HG02852 (cell line): ENCODE results near the gene BRINP1.
"Not testable (repeated sequence)": the region's sequence is repeated elsewhere in the genome, so short reads cannot be mapped to it uniquely, and the experiment has no call there.

Experiments
- ATAC-seq: cut with Tn5 transposase; IDR thresholded peaks from one replicate; pipeline ENCODE4 v1.9.1; 2021; ENCODE audit warnings: mild to moderate bottlenecking, moderate library complexity; ENCODE audit not compliant: unreplicated experiment

BRINP1 gene

DNA sequence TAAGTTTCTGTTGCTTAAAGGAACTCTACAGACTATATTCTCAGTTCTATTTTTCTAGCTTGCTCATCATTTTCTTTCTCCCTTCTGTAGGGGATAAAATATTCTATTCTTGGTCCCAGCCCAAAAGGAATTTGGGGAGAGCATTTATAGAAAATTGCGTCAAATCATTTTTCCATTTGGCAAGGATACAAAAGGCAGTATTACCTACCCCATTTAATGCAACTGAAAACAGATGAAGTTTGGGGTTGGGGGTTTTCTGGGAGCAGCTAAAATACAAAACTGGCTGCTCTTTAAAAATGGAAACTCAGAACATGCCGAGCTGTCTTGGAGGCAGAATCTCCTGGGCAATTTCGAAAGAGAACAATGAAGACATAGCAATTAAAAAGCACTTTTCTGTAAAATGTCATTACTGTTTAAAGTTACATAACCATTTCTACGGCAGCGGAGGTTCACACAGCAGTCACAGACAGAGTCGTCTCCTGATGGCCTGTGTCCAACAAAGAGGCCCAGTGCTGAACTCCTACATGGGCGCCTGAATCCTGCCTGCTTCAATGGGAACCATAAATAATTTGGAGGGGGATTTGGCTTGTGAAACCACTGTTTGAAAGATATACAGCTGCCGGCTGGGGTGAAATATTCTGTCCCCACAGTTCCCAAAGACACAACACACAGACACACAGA lies 152.4 kb downstream of the BRINP1 start:
- no peak for ATAC-seq

DNA sequence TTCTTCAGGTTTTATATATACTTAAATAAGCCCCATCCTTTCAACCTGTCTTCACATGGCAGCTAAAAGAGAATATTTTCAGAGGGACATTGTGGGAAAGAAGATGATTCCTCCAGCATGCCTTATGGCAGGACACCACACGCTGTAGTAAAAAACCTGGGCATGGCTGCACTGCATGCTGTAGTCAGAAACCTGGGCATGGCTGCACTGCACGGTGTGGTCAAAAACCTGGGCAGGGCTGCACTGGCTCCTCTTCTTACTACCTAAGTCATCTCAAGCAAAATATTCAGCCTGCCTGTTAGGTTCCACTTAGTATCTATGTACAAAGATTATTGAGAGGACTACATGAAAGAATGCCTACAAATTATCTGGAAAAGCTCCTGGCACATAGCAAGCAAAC lies 153.6 kb downstream of the BRINP1 start:
- ATAC-seq, result no peak

DNA sequence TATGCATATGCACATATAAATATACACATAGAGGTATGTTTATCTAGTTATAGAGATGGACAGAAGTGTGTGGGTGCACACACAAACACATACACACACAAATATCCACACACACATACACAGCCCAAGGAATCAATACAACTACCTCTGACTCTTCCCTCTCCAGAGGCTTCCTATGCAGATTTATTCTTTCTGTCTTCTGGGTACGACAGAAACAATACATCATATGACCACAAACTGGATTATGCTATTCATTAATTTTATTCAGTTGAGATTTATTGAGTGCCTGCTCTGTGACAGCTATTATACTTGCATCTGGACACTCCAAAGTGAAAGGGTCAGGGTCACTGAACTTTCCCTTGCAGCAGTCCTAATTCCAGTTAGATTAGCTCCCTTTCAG lies 155.8 kb downstream of the BRINP1 start:
- ATAC-seq, result no peak

DNA sequence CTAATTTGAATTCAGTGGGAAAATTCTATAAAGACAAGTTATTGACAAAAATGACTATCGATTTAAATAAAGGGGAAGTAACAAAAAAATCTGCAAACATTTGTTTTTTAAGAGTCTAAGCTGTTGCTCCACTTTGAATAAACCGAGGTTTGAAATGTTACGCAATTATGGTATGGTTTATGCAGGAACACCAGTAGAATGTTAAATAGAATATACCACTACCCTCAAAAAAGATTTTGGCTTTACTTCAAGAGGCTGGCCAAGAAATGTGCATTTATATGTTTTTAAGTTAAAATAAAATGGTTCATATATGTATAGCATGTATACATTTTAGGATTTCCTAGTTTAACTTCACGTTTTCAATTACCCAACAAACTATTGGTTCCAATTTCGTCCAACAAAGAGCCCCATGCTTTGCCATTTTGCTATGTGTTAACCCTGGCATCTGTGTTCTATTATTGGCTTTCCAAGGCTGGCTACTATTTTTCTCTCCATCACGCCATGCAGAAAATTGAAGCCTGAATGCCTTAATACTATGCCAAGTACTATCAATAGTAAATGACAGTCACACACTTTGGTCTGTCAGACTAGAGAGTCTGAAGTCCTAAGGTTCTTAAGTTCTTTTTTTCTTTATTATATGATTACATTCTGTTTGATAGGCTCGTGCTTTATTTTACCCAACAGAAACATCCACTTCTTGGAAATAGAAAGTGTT lies 171.2 kb downstream of the BRINP1 start:
- no peak for ATAC-seq

DNA sequence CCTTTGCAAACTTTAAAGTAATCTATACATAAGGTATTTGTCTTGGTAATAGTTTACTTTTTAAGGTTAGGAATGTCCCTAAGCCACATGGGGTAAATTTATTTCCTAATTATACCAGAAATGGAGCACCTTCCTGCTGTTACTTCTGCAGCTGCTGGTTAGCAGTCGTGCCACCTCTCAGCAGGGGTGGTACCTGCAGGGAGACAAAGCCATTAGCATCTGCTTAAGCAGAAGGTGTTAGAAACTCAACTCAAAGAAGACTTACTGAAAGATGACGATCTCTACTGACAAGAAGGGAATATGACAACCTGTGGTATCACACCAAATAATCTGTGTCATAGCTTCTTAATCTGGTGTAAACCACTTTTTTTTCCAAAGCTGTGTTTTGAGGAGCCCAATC lies 173.7 kb downstream of the BRINP1 start:
- ATAC-seq, result no peak

DNA sequence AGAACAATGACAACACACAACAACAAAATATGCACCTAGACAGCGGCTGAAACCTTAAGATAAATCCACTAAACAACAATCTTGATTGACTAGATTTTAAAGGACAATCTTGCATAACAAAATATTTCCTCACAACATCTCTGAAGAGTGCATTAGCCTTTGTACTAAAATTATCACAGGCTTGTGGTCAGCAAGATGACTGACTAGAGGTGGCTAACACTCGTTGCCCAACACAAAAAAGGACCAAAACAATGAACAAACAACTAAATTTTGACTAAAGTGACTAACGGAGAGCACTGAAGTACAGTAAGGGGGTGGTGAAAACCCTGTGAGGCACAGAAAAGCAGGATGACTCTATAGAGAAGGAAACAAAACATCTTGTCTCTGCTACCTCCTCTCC lies 183.9 kb downstream of the BRINP1 start:
- no peak for ATAC-seq

DNA sequence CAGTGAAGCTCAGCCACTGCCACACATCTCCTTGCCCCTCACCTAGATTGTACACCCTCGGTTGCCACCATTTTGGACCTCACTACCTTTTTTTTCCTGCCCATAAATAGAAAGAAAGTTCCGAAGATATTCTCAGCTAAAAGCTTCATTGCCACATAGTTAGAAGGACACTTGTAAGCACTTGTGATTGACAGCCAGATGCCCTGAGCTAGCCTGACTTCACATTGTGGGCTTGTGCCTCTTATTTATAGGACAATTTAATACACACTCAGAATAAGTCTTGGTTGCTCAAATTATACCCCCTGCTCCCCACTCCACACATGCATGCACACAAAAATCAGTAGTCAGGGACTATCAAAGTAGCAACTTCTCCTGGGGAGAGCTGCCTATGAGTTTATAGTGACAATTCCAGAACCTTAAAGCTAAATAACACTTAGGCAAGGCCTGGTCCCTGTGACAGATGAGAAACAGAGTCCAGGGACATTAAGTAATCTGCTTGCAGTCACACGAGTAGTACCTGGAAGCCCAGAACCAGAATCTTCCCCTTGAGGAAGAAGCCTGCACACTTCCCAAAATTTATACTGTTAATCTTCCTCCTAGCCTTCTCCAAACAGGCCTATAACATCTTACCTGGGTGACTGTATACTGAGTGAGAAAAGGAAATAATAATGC lies 184.8 kb downstream of the BRINP1 start:
- no peak for ATAC-seq

DNA sequence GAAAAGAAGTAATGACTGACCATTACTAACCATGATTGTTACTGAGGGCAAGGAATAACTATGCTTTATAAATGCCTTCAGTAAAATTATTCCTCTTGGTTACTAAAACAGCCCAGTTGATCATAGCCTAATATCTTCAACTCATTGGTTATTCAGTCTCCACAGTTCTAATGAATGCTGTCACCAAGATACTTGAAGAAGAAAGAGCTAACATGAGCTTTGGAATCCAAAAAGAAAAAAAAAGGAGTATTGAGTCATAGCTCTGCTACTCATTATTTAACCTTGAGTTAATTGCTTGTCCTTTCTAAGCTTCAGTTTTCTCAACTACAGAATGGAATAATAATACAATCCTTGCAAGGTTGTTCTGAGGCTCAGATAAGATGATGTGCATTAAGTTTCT lies 187.7 kb downstream of the BRINP1 start:
- no peak for ATAC-seq

DNA sequence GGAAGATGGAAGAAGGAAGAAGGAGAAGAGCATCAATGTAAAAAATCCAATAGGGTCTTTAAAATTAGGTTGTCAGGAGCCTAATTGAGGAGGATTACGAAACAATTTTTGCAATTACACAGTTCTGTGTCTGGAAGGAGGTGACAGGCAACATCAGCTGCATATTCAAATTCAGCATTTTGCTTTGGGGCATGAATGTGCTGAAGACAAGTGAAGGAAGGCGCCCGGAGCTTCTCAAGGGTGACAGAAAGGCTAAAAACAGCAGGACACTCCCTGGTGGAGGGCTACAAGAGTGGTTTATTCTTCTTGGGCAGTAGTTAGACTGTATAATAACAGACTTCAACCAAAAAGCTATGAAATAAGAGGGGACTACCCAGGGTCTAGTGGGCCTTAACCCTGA lies 188.3 kb downstream of the BRINP1 start:
- ATAC-seq, result no peak

DNA sequence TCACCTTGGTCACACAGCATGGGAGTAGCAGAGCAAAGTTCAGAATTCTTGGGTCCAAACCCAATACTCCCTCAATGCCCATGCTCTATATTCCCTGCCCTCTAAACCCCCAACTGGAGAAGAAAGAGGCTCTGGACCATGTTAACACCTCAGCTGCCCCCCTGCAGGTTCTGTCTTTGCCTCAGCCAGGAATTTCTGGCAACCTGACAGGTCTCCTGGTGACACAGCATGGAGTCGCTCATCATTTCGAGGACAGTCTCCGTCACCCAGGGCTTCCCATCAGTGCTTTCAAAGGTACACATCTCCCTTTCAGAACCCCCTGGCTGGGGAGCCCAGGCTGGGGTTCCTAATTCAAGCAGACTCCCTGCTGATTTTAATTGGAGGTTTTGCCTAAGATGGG lies 189.5 kb downstream of the BRINP1 start:
- ATAC-seq, result no peak

DNA sequence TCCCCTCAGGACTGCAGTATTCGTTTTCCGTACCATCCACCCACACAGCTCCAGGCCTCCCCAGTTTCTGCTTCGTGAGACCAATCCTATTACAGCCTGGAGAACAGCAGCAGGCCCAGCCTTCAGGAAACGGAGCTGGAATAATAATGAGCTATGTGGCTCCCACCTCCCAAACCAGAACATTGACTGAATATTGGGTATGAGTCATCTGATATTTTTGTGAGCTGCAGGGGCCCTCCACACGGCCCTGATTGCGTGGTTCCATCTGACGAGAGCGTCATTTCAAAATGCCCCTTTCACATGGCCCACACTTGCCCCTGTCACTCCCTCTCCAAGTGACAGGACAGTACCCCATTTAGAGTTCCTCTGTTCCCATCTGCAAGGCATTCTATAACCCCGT lies 192.0 kb downstream of the BRINP1 start:
- ATAC-seq, result no peak

DNA sequence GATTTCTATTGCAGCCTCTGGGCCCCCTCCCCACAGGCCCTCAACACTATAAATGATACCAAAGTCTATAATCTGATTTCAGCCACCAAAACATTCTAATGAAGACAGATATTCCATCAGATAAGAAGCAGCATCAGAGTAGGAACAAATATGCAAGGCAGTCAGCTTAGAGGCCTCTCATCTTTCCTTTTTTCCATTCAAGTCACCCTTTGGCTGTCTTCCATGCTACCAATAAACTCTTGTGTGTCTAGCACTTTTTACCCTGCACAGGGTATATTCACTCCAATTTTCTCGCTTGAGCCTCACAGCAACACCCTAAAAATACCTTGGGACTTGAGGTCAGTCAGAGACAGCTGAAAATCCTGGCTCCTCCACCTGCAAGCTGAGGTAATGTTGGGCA lies 193.7 kb downstream of the BRINP1 start:
- no peak for ATAC-seq

DNA sequence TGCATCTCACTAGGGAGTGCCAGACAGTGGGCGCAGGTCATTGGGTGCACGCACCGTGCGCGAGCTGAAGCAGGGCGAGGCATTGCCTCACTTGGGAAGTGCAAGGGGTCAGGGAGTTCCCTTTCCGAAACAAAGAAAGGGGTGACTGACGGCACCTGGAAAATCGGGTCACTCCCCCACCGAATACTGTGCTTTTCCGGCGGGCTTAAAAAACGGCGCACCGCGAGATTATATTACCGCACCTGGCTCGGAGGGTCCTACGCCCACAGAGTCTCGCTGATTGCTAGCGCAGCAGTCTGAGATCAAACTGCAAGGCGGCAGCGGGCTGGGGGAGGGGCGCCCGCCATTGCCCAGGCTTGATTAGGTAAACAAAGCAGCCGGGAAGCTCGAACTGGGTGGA lies 200.0 kb downstream of the BRINP1 start:
- ATAC-seq, result not testable (repeated sequence)

DNA sequence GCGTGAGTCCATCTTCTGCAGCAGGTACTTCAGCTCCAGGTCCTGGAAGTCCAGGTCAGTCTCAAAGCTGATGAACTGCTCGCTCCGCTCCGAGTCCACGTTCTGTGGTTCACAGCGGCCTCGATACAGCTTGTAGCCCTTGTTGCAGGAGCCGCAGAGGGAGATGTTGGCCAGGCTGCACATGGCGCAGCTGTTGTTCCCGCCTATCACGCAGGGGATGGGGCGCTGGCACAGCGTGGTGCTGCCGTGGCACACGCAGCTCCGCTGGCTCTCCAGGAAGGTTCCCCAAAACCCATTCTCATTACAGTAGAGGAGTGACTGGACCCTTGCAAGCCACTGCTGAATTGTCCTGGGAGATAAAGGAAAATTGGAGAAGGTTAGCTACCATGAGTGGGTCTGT lies 201.4 kb downstream of the BRINP1 start:
- no peak for ATAC-seq

DNA sequence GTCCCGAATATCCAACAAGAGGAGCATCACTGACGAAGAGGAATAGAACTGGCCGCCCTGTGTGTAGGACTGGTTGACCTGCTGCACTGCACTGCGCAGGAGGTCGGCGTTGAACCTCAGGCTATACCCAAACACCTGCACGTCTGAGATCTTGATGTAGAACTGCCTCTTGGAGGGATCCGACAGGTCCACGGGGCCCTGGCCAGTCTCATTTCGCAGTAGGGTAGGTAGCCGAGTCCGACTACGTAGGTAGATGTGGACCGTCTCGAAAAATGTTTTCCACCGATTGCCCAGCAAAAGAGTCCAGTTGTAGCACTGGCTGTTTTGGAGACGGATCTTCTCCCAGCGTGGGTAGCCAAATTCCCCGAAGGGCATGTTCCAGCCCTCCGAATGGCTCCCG lies 202.0 kb downstream of the BRINP1 start:
- no peak for ATAC-seq

DNA sequence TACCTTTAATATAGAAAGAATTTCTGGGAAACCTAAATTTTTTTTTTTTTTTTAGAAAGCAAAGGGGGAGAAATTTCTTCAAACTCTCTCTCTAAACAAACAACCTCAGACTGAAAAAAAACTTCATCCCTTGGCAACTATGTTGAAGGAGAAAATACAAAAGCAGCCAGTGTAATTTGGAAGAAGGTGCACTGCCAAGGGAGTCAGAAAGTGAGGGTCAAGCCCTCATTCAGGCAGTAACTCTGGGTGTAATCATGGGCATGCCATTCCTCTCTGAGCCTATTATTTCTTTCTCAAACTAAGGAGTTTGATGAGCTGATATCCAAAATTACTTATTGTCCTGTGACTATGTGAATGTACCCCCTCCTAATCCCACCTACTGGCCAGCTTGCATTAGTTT lies 203.1 kb downstream of the BRINP1 start:
- no peak for ATAC-seq

DNA sequence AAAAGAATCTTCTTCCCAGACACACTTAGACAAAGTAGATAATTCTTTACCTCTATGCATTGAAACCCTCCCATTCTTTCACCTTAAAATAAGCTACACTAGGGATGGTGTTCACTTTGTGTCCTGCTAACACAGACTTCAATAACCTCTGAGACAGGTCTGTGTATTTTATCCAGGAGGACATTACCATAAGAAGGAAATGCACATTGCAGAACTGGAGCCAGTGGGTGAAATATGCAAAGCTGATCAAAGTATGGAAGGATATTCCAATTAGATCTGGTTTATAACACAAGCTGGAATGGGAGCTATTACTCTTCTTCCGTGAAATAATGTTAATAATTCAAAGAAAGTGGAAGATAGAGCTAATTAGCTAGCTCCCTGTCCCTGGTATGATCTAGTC lies 204.1 kb downstream of the BRINP1 start:
- no peak for ATAC-seq

DNA sequence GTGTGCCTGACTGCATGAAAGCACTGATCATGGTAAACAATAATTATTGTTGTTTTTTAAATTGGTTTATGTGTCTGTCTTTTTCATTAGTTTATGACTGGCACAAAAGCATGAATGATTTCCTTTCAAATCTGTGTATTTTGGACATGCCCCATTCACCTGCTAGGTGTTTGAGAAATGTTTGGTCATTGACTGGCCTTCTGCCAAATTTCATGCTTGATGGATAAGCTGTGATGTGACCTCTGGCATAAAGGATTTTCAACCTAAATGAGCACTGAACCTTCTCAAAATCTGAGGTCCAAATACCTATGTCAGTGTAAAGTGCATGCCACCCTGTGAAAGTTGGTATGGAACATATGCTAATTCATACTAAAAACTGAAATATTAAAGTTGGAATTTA lies 204.5 kb downstream of the BRINP1 start:
- ATAC-seq, result no peak

DNA sequence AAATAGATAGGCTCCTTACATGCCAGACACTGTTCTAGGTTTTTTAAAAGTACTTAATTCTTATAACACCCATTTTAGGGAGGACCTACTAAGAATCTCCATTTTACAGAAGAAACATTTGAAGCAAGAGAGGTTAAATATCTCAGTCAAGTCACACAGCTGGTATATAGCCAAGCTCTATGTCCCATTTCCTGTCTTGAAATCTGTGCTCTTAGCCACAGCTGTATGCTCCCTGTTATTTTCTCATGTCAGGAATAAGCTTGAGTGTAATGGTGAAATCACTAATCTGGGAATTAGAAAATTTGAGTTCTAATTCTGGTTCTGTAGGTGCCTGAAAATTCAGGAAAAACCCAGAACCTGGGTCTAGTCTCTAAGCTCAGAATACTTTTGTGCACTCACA lies 208.7 kb downstream of the BRINP1 start:
- ATAC-seq, result no peak

DNA sequence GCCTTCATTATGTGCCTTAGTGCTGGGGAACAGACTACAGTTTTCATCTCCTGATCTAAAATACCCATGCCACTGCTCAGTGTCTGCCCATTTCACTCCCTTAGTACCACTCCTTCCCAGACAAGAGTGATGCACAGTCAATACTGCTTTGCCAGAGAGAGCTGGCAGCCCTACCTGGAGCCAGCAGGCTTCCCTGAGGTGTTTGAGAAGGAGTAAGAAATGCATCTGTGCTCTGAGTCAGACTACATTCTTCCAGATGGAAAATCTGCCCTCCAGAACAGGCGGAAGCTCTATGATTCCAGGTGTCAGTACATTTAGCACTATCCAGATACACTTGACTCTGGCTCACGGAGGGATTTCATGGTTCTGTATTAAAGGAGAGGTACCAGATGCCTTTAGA lies 209.8 kb downstream of the BRINP1 start:
- ATAC-seq, result no peak

DNA sequence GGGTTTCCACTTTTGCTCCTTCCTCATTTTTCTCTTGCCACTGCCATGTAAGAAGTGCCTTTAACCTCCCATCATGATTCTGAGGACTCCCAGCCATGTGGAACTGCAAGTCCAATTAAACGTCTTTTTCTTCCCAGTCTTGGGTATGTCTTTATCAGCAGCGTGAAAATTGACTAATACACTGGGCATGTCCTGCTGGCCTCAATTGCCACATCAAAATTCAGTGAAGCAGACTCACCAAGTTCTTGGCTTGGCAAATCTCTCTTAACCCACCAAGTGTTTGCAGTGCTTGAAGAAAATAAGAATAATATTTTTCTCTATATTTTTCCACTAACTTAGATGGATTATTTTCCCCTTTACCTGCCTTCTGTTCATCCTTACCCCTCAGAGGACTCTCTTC lies 212.0 kb downstream of the BRINP1 start:
- ATAC-seq, result no peak

DNA sequence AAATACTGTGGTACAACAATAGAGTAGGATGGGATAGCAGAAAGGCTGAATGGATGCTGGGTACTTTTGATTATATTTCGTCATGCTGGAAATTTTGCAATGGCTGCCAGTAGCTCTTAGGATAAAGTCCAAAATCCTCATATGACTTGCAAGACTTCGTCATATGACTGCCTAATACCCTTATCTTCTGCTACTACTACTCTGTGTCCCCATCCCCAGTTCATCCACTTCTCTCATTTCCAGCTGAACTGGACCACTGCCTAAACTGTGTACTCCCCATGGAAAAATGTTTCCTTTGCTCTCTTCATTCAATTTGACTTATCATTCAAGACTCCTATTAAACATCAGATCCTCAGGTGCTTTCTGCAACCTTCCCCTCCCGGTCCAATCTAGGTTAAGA lies 212.9 kb downstream of the BRINP1 start:
- ATAC-seq, result no peak
